NCI-H2081 (cell line): ENCODE measurements around the gene GALR2.

ENCODE experiments used
- DNase-seq, 2 experiments: peaks; one replicate each; lab custom pipeline; 2025; lab: John Stamatoyannopoulos, UW

Gene GALR2

DNA sequence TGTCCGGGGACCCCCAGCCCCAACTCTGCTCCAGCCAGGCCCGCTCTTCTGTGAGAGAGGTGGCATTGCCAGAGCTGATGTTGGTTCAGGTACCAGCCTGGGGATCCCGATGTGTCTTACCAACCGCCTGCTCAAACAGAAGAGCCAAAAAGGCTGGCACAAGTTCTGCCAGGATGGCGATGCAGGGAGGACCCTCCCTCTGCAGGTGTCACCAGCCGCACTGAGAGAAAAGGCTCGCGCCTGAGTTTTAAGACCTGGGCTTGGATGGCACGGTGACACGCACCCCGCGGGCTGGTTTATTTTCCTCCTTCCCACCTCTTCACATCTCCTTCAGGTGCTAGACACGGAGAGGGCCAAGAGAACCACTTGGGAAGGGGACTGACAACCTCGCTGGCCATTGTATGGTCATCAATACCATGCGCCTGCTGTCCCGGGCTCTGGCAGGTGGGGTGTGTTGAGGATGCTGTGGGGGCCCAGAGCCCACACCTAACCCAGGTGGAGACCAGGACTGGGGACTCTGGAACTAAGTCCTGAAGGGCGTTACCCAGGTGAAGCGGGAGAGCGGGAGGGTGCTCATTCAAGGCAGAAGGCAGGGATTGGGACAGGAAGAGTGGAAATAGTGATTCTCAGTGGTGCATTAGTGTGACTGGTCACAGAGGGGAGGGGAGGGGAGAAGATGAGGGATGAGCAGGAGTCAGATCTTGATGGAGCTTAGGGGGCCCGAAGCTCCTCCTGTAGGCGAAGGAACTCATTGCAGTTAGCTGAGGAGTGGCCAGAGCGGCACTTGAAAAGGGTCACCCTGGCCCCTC is 50.2 kb downstream of the GALR2 start:
- DNase-seq: no peak

DNA sequence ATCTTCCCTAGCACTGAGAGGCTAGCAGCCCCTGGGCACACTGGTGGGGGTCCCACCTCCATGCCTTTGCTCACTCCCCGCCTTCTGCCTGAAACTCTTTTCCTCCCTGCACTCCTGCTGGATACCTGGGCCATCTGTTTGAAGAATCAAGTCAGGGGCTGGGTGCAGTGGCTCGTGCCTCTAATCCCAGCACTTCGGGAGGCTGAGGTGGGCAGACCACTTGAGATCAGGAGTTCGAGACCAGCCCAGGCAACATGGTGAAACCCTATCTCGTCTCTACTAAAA is 50.8 kb downstream of the GALR2 start:
- DNase-seq: no peak

GRCh38 chr17:76125922-76126321 is 51.3 kb downstream of the GALR2 start:
- no peak for DNase-seq
